22Rv1 (cell line): Measurements from ENCODE around the gene OST4.

ENCODE experiments used
- ZFX ChIP-seq: fragments of 450-650 bp; IDR thresholded peaks from 2 replicates; pipeline ENCODE4 v1.6.1; 2017; ENCODE audit warnings: antibody characterized with exemption, borderline replicate concordance
- TF ChIP-seq, protein P1 (sequence below): fragments of 450-650 bp; IDR thresholded peaks from 2 replicates; pipeline ENCODE4 v1.5.1; 2017; ENCODE audit warnings: mild to moderate bottlenecking

DNA sequence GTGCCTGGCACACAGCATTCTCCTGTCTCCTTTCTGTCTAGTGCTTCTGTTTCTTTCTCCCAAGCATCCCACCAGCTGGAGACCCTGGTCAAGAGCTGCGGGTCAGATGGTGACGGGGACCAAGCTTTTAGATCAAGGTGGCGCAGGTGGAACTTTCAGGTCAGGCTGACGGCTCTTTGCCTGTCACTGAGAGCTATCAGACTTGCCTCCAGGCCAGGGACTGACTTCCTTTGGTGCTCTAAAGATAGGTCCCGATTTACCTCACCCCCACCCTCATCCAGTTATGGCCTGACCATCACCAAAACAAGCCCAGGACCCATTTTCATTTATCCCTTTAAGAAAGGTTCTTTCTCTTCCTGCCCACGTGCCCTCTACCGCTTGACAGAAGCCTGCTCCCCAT, 5.8 kb upstream of the OST4 start:
- TF ChIP-seq, protein P1, sequence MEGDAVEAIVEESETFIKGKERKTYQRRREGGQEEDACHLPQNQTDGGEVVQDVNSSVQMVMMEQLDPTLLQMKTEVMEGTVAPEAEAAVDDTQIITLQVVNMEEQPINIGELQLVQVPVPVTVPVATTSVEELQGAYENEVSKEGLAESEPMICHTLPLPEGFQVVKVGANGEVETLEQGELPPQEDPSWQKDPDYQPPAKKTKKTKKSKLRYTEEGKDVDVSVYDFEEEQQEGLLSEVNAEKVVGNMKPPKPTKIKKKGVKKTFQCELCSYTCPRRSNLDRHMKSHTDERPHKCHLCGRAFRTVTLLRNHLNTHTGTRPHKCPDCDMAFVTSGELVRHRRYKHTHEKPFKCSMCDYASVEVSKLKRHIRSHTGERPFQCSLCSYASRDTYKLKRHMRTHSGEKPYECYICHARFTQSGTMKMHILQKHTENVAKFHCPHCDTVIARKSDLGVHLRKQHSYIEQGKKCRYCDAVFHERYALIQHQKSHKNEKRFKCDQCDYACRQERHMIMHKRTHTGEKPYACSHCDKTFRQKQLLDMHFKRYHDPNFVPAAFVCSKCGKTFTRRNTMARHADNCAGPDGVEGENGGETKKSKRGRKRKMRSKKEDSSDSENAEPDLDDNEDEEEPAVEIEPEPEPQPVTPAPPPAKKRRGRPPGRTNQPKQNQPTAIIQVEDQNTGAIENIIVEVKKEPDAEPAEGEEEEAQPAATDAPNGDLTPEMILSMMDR, result no peak
- TF ChIP-seq ZFX, result no peak
